OCI-LY7 (cell line): ENCODE measurements around the gene KCNQ1. TPM values are rescaled to one million over a fixed set of nuclear protein-coding genes. Genes with fewer than 3 reads are reported as not detected.

Experiments
- BruUV-seq: library from RNA; stranded (reverse); fragments of 400-500 nt; replicated peaks from 2 replicates; lab custom pipeline; 2021; lab: Mats Ljungman, UMichigan
- CTCF ChIA-PET: fragments of 300-600 bp; sonication (Branson Sonifier 250); formaldehyde crosslinking; loops from one replicate; lab custom pipeline; 2022; ENCODE audit warnings: antibody characterized with exemption; ENCODE audit not compliant: unreplicated experiment; lab: Charles Lee
- POLR2A ChIA-PET: fragments of 300-600 bp; sonication (Branson Sonifier 250); formaldehyde crosslinking; loops from one replicate; lab custom pipeline; 2022; ENCODE audit warnings: antibody characterized with exemption; lab: Charles Lee
- DNase-seq: peaks from one replicate; pipeline ENCODE4 v3.0.0-alpha.2; 2015; ENCODE audit warnings: low spot score
- H2AFZ ChIP-seq: fragments of 200-600 bp; sonication (generic), shearing (Covaris generic); 2 replicates; pipeline ENCODE4 v1.6.1; 2014; ENCODE audit warnings: mild to moderate bottlenecking, antibody characterized with exemption, low read length, moderate library complexity
- H3K27ac ChIP-seq: fragments of 200-600 bp; sonication (generic); 2 replicates; pipeline ENCODE4 v1.5.1; 2014; ENCODE audit warnings: mixed run types, low read depth, mild to moderate bottlenecking, moderate library complexity, low read length, inconsistent platforms; ENCODE audit not compliant: poor library complexity, severe bottlenecking
- H3K36me3 ChIP-seq: fragments of 200-600 bp; sonication (generic); 2 replicates; pipeline ENCODE4 v1.6.1; 2014; ENCODE audit warnings: mild to moderate bottlenecking, antibody characterized with exemption, low read length, moderate library complexity, mixed read lengths; ENCODE audit not compliant: insufficient read depth
- H3K4me1 ChIP-seq: fragments of 200-600 bp; sonication (generic); 2 replicates; pipeline ENCODE4 v1.5.1; 2014; ENCODE audit warnings: mild to moderate bottlenecking, low read length; ENCODE audit not compliant: insufficient read depth, poor library complexity, severe bottlenecking
- H3K4me2 ChIP-seq: fragments of 200-600 bp; sonication (generic); 2 replicates; pipeline ENCODE4 v1.6.1; 2014; ENCODE audit warnings: mild to moderate bottlenecking, low read length
- H3K4me3 ChIP-seq: fragments of 200-600 bp; sonication (generic); 2 replicates; pipeline ENCODE4 v1.5.1; 2014; ENCODE audit warnings: mild to moderate bottlenecking, low read depth, low read length; ENCODE audit not compliant: poor library complexity, severe bottlenecking
- H3K79me2 ChIP-seq: fragments of 200-600 bp; sonication (generic); 2 replicates; pipeline ENCODE4 v1.6.1; 2016; ENCODE audit warnings: low read depth, mild to moderate bottlenecking, low read length, moderate library complexity, mixed read lengths; ENCODE audit not compliant: insufficient read depth
- H3K9me2 ChIP-seq: fragments of 200-600 bp; sonication (generic); 2 replicates; pipeline ENCODE4 v1.6.1; 2016; ENCODE audit warnings: mild to moderate bottlenecking, low read length, mixed read lengths; ENCODE audit not compliant: insufficient read depth
- H3K9me3 ChIP-seq: fragments of 200-600 bp; sonication (generic); 2 replicates; pipeline ENCODE4 v1.6.1; 2014; ENCODE audit warnings: mild to moderate bottlenecking, mixed run types, low read length, mixed read lengths
- H4K20me1 ChIP-seq: fragments of 200-600 bp; sonication (generic); 2 replicates; pipeline ENCODE4 v1.6.1; 2014; ENCODE audit warnings: mild to moderate bottlenecking, antibody characterized with exemption, low read length, moderate library complexity, mixed read lengths; ENCODE audit not compliant: insufficient read depth
- EZH2phosphoT487 ChIP-seq: fragments of 200-600 bp; sonication (generic); IDR thresholded peaks from 2 replicates; pipeline ENCODE4 v1.6.1; 2018; ENCODE audit warnings: low read depth, borderline replicate concordance, mild to moderate bottlenecking, mixed run types, antibody characterized with exemption, low read length, moderate library complexity, mixed read lengths
- intact Hi-C: fragments of 100-400 bp; cut with micrococcal nuclease; formaldehyde crosslinking; loops from one replicate; pipeline ENCODE4 v1.10.0; 2022; ENCODE audit not compliant: unreplicated experiment
- total RNA-seq, 2 experiments: library from RNA; depleted of rRNA in 1 of 2; stranded (reverse); fragments of >200 nt in 1 of 2; shearing (Covaris generic) in 1 of 2; gene quantifications; 2 replicates each; pipeline ENCODE4 v1.2.3, GENCODE V29; 2014 to 2022
- TF ChIP-seq, protein P1 (sequence below): fragments of 200-600 bp; sonication (generic); conservative IDR thresholded peaks from 2 replicates; pipeline ENCODE4 v1.5.1; 2014; ENCODE audit warnings: mild to moderate bottlenecking, antibody characterized with exemption, low read length, moderate library complexity, mixed read lengths

The KCNQ1 gene
- total RNA-seq, 2 experiments from 2014 or later = 0.22 to 1.3 TPM

DNA sequence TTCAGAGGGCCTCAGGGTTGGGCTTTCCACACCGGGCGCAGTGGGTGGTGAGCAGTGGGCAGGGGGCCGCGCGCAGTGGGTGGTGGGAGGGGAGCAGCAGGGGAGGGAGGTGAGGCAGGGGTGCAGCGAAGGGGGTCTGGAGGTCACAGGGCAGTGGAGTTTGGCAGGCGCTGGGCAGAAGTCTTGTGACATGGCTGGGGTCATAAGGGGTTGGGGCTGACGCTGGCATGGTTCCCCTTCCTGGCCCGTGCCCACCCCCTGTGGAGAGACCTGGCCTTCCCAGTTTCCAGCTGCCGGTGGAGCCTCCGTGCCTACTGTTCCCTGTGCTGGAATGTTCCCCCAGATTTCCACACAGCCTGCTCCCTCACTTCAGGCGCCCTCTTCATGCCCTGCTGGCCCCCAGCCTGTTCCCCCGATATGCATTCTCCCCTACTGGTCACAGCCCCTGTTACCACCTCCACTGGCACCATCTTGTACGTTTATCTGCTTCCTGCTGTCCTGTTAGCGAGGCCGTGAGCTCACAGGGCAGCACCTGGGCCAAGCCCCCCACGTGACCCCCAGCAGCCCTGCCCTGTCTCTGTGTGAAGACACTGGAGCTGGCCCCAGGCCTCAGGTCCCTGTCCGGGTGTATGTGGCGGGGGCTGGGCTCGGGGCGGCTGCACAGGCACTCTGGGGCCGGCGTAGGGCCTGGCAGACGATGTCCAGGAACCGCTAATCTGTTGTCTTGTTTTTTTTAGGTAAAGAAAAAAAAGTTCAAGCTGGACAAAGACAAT lies 143.4 kb downstream of the KCNQ1 start:
- Histone ChIP-seq H3K4me3 (no peak overlapping the region), H3K9me3 (no peaks in the 10 kb centered on the region), H2AFZ (no peak overlapping the region), H4K20me1 (no peaks in the 10 kb centered on the region), H3K4me1 (no peaks in the 10 kb centered on the region), H3K9me2 (no peaks in the 10 kb centered on the region), H3K79me2 (no peaks in the 10 kb centered on the region), H3K4me2 (no peak overlapping the region), H3K36me3 (no peaks in the 10 kb centered on the region), H3K27ac (no peak overlapping the region)
- intact Hi-C loops = no loop called here
- POLR2A ChIA-PET = no interaction called here
- no TSS peak for BruUV-seq
- TF ChIP-seq EZH2phosphoT487 = no peak
- TF ChIP-seq, protein P1, sequence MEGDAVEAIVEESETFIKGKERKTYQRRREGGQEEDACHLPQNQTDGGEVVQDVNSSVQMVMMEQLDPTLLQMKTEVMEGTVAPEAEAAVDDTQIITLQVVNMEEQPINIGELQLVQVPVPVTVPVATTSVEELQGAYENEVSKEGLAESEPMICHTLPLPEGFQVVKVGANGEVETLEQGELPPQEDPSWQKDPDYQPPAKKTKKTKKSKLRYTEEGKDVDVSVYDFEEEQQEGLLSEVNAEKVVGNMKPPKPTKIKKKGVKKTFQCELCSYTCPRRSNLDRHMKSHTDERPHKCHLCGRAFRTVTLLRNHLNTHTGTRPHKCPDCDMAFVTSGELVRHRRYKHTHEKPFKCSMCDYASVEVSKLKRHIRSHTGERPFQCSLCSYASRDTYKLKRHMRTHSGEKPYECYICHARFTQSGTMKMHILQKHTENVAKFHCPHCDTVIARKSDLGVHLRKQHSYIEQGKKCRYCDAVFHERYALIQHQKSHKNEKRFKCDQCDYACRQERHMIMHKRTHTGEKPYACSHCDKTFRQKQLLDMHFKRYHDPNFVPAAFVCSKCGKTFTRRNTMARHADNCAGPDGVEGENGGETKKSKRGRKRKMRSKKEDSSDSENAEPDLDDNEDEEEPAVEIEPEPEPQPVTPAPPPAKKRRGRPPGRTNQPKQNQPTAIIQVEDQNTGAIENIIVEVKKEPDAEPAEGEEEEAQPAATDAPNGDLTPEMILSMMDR = no peak
- DNase-seq = no peak
- CTCF ChIA-PET = no interaction called here

DNA sequence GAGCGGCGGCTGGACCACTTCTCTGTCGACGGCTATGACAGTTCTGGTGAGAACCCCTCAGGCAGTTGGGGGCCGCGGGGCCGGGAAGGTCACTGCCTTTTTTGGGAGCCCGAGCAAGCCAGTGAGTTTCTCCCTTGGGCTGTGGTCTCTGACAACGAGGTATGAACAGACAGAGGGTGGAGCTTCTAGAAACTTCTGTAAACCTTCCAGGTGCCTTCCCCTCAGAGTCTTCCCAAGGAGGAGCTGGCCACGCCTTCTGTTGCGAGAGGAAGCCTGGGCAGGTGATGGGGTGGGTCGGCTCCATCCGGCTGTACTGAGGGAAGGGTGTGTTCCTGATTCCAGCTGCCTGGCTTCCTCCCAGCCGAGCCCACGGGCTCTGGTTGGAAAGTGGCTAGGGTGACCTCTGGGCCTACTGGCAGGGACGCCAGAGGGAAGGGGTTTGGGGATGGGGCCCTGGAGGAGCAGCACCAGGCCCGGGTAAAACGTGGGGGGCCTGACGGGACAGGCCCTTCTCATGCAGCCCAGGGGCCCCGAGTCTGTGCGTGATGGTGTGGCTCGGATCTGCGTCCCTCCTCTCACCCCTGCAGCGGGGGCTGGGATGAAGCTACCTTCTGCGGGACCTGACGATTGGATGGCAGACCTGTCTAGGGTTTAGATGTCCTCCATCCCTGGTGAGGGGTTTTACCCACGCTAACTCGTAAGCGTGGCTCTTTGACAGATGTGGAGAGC lies 144.2 kb downstream of the KCNQ1 start:
- H3K4me3 ChIP-seq = no peak overlapping the region
- no peaks in the 10 kb centered on the region for H3K79me2 ChIP-seq
- ChIA-PET POLR2A (no interaction called here), CTCF (no interaction called here)
- no peaks in the 10 kb centered on the region for H3K36me3 ChIP-seq
- H4K20me1 ChIP-seq = no peaks in the 10 kb centered on the region
- no peak overlapping the region for H3K4me2 ChIP-seq
- no peak for TF ChIP-seq EZH2phosphoT487
- TF ChIP-seq, protein P1 = no peak
- no peaks in the 10 kb centered on the region for H3K9me2 ChIP-seq
- no peak overlapping the region for H3K27ac ChIP-seq
- H3K9me3 ChIP-seq = no peaks in the 10 kb centered on the region
- no TSS peak for BruUV-seq
- DNase-seq = no peak
- H2AFZ ChIP-seq = no peak overlapping the region
- no peaks in the 10 kb centered on the region for H3K4me1 ChIP-seq
- intact Hi-C loops = no loop called here

DNA sequence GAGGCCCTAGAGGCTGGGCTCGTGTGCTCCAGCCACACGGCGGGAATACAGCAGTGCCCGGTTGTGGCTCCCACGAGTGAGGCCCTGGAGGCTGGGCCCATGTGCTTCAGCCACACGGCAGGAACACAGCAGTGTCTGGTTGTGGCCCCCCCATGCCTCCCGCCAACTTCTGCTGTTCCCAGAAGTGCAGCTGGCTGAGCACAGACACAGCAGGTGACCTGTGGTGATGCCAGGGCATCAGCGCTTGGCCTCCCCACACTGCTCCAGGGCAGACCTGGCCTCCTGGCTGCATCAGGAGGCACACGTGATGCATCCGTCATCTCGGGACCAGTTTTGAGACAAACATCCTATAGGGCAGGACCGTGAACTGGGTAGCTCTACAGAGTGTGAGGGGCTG lies 144.7 kb downstream of the KCNQ1 start:
- H3K36me3 ChIP-seq = no peaks in the 10 kb centered on the region
- H3K9me2 ChIP-seq = no peaks in the 10 kb centered on the region
- intact Hi-C loops = no loop called here
- CTCF ChIA-PET = no interaction called here
- TF ChIP-seq EZH2phosphoT487 = no peak
- TF ChIP-seq, protein P1 = no peak
- H3K27ac ChIP-seq = no peak overlapping the region
- no peaks in the 10 kb centered on the region for H4K20me1 ChIP-seq
- DNase-seq = no peak
- no peaks in the 10 kb centered on the region for H3K4me1 ChIP-seq
- H3K79me2 ChIP-seq = no peaks in the 10 kb centered on the region
- no peak overlapping the region for H3K4me2 ChIP-seq
- no peak overlapping the region for H3K4me3 ChIP-seq
- POLR2A ChIA-PET = no interaction called here
- H2AFZ ChIP-seq = no peak overlapping the region
- no peaks in the 10 kb centered on the region for H3K9me3 ChIP-seq
- BruUV-seq = no TSS peak
